ENCODE results near the gene PRLR.
A peak's percentile ranks its signal among the peaks of the same experiment; 100 is the strongest.
"Not testable (repeated sequence)": the region's sequence is repeated elsewhere in the genome, so short reads cannot be mapped to it uniquely, and the experiment has no call there.

PRLR gene

DNA sequence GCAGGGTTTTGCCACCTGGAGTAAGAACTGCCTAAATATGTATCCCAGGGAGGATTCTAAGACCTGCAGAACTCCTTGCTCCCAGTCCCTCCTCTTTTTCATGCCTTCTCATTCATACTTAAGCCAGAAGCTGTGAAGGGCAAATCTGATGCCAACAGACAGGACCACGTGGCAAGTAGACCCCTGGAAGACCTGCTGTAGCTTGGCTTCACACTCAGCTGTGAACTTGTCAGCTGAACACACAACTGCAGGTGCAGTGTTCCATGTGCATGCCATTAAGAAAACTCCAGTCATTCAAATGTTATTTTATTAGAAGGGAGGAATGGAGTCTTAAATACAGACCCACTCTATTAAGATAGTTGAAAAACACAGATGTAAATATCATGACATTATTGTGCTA, 103.3 kb downstream of the PRLR start:
- no peak for DNase-seq (ENCODE audit: low read depth in 2 of 2)

DNA sequence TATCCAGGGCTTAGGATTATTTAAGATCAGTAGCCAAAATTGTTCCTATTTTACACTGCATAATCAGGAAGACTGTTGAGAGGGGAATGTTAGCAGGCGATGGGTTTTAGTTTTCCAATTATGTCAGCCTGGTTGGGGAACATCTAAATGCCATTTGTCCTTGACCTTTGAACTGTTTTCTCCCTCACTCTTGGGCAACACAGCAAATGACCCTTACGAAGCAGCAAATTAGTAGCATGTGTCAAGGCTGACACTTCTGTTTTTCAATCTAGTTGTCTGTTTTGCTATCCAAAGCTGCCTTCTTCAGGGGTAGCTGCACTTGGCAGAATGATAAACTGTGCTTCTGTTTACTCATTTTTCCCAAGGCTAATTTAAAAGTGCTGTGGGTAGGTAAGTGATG, 104.5 kb downstream of the PRLR start:
- no peak for DNase-seq (ENCODE audit: low read depth in 2 of 2)

DNA sequence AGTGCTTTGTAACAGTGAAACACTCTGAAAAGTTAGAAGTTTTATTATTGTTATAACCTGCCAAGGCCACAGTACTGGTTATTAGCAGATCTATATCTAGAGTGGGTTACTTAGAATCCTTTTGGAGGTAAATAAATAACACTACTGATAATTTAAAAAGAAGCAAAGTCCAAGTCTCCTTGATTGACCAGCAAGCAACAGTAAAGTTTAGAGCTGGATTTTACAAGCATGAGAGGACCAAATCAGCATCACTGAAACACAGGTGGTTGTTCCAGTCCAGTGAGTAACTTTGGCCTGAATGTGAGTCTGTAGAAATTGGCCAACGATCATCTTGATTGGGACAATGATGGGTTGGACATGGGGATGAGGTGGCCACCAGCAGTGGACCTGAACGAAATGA, 105.4 kb downstream of the PRLR start:
- no peak for DNase-seq (ENCODE audit: low read depth in 2 of 2)

DNA sequence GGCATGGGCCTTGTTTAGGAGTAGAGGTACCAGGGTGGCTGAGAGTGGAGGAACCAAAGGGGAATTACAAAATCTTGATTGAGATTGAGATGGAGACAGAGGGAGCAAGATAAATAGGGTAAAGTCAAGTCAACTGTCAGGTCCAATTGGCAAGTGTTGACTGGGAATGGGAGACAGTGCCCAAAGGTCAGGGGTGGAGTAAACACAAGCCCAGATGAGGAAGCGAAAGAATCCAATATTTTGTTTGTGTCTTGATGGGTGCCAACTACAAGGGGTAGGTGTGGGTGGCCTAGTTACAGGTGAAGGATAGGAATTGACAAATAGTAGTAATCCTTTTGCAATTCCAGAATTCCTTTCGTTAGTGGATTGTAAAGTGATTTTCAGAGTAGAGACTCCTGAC, 107.5 kb downstream of the PRLR start:
- no peak for DNase-seq (ENCODE audit: low read depth in 2 of 2)

DNA sequence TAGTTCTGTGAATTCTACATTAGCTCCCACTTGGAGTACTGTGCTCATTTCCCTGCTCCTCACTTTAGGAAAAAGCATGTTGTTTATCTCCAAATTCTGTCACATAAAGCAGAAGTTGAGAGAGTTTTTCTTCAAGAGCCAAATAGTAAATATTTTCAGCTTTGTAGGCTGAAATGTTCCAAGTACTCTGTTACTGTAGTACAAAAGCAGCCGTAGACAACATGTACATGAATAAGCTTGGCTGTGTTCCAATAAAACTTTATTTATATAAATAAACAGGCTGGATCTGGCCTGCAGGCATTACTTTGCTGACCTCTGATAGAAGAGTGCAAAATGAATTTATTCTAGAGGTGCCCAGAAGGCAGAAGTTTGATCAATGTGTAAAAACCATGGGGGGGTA, 109.6 kb downstream of the PRLR start:
- DNase-seq (ENCODE audit: low read depth in 2 of 2) = no peak

DNA sequence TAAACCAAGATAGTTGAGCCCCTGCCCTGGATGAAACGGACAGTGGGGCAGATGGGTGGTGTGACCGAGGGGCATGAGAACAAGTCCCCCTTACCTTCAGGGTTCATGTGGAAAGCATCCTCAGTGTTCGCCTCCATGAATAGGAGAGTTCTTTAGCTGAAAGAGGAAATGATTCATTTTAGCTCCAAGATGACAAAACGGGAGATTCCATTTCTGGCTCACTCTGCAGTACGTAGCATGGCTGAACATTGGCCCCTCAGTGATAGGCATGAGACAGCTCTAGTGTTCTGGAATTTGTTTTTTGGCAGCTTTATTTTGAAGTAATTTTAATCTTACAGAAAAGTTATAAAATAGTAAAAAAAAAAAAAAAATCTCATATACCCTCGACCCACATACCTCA, 112.3 kb downstream of the PRLR start:
- no peak for DNase-seq (ENCODE audit: low read depth in 2 of 2)

DNA sequence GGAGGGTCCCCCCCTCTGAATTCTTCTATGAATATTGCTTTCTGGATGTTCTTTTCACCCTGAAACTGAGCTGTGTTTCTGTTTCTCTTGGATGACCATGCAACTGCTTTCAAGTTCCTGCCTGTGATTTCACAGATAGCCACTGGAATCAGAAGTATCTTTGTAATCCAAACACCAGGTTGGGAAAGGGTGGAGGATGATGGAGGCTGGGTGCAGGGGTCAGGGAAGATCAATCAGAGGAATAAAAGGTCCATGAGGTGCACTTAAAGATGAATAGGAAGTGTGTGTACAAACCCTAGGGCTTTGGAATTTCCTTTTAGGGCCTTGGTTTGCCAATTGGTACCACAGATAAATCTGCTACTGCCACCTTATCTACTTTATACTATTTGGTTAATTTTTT, 114.4 kb downstream of the PRLR start:
- DNase-seq (ENCODE audit: low read depth in 2 of 2) = no peak

DNA sequence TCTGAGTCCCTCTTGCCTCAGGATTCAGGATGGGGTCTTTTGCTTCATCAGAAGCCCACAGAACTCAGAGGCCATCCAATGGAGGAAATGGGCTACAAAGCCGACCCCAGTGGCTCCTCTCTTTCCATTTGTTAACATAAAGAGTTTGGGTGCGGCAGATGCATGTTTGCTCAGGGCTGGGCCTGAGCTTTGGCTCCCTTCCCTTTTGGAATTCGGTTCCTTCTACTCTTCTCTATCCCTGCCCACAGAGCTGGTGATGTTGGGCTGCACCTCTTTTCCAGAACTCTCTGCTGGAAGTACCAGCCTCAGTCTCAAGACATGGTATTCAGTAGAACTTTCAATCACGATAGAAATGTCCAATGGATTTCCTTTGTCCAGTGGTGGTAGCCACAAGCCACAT, 115.6 kb downstream of the PRLR start:
- DNase-seq (ENCODE audit: low read depth in 2 of 2) = no peak

DNA sequence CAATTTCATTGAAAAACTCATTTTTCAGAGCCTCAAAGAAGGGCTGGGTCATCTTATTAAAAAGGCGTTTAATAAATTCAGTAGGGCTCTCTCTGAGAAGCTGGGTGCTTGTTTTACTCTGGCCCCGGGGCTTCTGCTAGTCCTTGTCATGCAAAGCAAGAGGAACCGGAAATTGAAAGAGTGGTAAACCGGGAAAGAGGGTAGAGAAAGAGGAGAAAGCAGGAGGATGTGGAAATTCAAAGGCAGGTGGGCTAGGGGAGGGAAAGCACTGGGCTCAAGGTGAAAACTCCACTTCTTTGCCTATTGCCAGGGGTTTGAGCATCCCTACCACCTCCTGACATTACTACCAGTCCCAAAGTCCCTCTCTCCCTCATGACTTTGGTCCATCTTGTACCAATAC, 118.0 kb downstream of the PRLR start:
- no peak for DNase-seq (ENCODE audit: low read depth in 2 of 2)

DNA sequence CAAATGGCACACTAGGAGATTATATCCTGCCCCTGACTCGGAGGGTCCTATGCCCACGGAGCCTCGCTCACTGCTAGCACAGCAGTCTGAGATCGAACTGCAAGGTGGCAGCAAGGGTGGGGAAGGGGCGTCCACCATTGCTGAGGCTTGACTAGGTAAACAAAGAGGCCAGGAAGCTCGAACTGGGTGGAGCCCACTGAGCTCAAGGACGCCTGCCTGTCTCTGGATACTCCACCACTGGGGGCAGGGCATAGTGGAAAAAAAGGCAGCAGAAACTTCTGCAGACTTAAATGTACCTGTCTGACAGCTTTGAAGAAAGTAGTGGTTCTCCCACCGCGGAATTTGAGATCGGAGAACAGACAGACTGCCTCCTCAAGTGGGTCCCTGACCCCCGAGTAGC, 125.7 kb downstream of the PRLR start:
- not testable (repeated sequence) for DNase-seq (ENCODE audit: low read depth in 2 of 2)

DNA sequence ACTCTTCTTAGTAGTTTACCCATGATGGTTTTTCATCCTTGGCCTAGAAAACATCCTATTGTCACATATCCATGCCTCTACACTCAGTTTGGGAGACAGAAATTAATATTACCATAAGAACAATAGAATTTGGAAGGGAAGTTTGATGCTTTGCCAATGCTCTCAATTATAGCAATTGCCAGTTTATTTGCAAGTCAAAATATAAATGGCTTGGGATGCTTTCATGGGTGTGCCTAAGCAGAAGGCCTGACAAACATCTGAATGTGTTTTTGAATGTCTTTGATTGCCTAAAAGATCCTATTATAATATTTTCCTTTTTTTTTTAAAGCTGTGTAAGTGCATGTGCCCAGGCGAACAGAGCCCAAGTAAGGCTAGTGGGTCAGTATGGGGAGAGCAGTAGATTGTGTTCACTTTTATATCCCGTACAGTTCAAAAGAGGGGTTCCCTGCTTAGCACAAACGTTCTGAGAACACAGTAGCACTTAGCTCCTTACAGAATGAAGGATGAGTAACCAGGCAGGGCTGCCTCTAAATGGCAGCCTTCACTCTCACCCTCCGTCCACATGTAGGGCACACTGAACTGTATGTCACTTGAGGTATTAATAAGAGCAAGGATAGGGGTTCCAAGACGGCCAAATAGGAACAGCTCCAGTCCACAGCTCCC, 126.5 kb downstream of the PRLR start:
- DNase-seq (ENCODE audit: low read depth in 2 of 2) = no peak

DNA sequence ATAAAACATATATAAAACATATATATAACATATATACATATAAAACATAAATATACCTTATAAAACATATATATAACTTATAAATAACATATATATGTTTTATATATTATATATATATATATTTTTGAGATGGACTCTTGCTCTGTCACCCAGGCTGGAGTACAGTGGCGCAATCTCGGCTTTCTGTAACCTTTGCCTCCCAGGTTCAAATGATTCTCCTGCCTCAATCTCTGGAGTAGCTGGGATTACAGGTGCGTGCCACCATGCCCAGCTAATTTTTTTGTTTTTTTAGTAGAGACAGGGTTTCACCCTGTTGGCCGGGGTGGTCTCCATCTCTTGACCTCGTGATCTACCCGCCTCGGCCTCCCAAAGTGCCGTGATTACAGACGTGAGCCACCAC, 128.6 kb downstream of the PRLR start:
- not testable (repeated sequence) for DNase-seq (ENCODE audit: low read depth in 2 of 2)

DNA sequence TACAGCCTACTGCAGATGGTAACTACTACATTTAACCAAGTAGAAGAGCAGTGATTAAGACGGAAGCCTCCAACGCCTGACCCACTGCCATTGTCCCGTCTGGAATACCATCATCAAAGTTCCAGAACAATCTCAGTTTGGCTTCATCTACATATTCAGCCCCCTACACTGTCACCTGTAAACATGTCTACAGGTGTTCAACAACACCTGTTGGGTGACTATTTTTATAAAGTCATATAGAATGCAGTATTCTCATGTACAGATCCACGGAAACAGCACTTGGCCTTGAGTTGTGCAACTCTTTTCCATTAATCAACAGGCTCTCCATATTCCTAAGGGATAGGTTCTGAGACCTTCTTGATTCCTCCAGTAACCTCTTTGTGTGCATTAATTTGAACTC, 129.3 kb downstream of the PRLR start:
- no peak for DNase-seq (ENCODE audit: low read depth in 2 of 2)

DNA sequence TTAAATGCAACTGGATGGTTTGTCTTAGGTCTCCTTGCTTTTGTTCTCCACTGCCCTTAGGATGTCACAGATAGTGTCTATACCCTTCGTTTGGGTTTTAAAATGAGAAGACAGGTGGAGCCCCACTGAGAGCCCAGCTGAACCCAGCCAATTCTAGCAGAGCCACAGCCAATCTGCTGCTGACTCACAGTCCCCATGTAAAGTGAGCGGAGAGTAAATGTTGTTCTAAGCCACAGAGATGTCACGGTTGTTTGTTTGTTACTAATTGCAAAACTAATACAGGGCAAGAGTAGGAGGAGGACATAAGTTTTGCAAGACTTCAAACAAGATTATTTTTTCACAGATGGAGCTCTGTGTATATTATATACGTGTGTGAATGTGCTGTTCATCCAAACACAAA, 132.1 kb downstream of the PRLR start:
- DNase-seq (ENCODE audit: low read depth in 2 of 2) = no peak

DNA sequence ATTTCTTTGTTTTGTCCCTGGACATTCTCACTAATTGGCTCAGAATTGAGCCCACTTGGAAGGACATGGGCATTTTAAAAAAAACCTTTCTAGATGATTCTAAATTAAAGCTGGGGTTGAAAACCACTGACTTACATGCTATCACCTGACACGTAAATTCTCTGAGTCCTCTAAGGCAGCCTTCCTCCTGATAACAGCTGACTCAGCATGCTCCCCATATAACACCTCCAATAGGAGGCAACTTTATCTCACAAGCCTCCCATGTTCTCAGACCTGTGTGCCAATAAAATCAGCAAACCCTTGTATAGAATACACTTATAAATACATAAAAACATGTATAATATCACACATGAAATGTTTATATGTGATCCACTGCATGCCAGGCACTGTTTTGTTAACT, 133.4 kb downstream of the PRLR start:
- no peak for DNase-seq (ENCODE audit: low read depth in 2 of 2)

DNA sequence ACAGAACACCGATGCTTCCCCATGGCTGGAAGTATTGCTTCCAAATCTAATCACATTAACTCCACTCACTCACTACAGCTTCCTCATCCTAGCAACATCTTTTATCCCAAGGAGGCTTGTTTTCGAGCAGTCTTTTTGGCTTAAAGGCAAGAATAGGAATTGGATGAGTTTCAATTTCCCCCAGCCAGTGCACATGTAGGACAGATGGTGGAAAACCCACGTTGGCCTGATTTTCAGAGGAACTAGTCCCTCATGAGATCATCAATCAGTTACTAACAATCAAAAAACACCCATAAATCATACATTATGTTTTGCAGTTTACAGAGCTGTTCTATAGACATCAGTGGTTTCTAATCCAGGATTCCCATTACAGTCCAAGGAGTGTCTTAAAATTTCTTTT, 134.1 kb downstream of the PRLR start:
- DNase-seq (ENCODE audit: low read depth in 2 of 2) = no peak

DNA sequence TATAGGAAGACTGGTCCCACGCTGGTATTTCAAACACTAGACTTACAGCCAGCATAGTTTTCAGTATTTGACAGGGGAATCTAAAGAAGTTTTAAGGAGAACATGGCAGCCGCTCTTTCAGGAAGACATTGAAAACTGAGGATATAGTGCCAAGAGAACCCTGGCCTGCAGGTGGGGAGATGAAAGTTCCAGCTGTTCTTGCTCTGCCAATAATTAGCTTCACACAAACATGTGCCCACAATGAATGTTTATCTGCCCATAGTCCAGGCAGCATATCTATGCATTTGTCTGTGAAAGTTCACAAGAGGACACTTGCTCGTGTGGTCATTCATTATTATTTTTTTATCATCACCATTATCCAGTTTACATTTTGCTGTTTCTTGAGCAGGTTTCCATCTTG, 134.9 kb downstream of the PRLR start:
- DNase-seq (ENCODE audit: low read depth in 2 of 2) = no peak

DNA sequence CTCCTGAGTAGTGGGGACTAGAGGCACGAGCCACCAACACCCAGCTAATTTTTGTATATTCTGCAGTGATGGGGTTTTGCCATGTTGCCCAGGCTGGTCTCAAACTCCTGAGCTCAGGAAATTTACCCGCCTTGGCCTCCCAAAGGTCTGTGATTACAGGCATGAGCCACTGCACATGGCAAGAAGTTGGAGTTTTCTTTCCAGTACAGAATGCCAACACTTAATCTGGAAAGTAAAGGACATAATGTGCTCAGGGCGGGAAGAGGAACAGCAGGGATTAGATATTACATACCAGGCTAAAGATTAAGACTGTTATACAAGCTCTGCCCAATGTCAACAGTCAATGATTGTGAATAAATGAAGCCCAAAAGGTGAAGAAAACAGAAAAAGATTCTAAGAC, 135.3 kb downstream of the PRLR start:
- no peak for DNase-seq (ENCODE audit: low read depth in 2 of 2)

DNA sequence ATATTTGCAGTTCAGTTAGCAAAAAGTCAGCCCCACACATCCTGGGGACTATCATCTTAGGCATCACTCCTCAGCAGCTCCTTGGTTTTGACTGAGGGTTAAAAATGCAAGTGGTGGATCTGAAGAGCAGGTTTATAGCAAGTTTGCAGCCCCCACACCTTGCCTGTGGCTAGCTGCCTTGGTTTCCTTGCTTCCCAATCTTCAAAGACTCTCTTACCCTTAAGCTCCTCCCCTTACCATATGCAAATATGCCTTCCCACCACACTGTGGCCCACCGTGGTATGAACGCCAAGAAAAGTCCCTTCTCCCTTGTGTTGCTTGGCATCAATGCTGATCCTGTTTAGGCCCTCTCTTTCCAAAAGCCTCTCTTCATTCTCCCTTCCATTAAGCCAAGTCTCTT, 137.6 kb downstream of the PRLR start:
- DNase-seq (ENCODE audit: low read depth in 2 of 2) = no peak

DNA sequence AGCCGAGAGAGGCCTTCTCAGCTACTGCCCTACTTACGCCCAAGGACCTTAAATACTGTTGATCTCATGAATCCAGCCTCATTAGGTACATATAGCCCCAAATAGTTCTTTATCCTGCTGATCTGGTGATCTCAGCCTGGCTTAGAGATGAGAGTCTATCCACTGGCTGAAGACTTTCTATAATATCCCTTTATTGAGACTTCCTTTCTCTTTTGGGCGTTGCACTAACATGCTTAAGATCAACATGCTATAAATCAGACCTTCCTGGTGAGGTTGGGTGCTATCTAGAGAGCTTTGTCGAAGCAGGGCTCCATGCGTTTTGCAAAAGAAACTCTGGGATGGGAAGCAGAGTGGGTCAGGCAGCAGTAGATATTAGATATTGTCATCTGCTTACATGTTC, 138.6 kb downstream of the PRLR start:
- no peak for DNase-seq (ENCODE audit: low read depth in 2 of 2)

DNA sequence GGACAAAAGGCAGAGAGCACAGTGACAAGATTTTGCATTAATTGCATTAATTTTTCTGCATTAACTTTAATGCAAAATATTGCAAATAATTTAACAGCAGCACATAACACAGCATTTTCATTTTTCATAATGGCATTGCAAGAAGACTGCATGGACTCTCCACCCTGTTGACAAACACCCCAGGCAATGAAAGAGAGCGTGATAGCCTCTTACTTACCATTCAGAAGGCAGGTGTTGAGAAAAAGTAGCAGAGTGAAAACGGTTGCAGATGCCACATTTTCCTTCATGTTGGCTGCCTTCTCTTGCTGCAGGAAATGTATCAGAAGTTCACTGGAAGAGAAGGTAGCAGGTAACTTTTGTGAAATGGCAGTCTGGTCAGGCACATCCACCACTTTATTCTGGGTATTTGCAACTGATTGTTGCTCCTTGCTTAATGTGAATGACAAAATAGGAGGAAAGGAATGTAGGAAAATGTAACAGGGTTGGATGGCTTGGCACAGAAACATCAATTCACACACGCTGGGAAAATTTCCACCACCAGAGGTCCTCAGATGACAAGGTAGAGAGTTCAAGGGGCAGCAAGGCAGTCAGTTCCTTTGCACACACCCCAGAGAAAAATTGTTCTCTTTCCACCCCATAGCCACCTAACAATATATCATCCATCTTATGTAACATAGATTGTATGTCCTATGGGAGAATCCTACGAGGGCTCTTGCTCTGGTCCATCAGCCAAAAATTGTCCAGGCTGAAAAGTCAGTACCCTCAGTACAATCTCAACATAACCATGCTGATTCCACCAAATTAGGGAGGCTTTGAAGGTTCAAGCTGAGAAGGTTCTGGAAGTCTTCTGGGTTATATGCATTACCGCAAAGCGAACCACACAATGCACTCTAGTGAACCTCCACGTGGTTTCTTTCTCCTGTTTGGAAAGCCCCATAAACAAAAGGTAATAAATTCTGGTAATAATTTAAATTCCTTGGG, 140.7 kb downstream of the PRLR start:
- peak; percentile 1 to 12 for DNase-seq (ENCODE audit: low read depth in 2 of 2)

DNA sequence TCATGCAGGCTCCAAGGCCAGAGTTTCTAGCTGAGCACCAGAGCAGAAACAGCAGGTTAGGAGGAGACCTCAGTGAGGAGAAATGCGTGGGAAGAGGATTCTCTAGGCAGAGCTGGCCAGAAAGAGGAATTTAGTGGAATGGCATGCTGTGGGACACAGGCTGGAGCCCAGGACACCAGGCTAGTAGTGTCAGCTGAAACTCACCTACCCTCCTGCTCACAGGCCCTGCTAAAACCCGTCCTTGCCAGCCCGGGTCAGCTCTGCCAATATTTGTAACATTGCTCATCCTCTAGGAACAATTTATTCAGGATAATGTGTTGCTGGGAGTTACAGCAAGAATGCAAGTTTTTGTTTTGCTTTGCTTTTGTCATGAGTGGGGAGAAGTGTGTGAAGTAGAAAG, 142.3 kb downstream of the PRLR start:
- DNase-seq (ENCODE audit: low read depth in 2 of 2) = no peak

DNA sequence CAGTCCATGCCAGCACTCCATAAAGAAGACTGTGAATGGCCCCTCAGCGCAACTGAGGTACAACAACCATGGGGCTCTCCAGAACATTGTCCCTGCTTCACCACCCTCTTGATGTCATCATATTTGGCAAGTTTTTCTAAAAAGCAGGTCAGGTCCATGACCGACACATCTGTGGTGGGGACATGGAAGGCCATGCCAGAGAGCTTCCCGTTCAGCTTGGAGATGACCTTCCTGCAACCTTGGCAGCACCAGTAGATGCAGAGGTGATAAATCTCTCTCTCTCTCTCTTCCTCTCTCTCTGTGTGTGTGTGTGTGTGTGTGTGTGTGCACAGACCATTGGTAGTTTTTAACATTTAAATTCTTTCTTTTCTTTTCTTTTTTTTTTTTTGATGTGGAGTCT, 147.1 kb downstream of the PRLR start:
- no peak for DNase-seq (ENCODE audit: low read depth in 2 of 2)

Measured in stimulated activated CD8-positive, alpha-beta memory T cell treated with anti-CD3 and anti-CD28 coated beads, Interleukin-15, amount 100 ng/mL, for 48 hours (primary cell).